Neural cell (in vitro differentiated cells): Measurements from ENCODE around the gene C2orf72. TPM values are rescaled to one million over a fixed set of nuclear protein-coding genes. Genes with fewer than 3 reads are reported as not detected.

Experiments used
- H2AFZ ChIP-seq: fragments of 200-600, 300-800 bp; sonication (generic), shearing (Covaris generic); 2 replicates; pipeline ENCODE4 v1.6.0; 2014; ENCODE audit warnings: low read depth, mild to moderate bottlenecking, antibody characterized with exemption, low read length, moderate library complexity
- H3F3A ChIP-seq: fragments of 200-600 bp; shearing (Covaris generic); 2 replicates; pipeline ENCODE4 v1.6.1; 2016; ENCODE audit warnings: mild to moderate bottlenecking, moderate library complexity, mixed read lengths, antibody characterized with exemption, low read length; ENCODE audit not compliant: insufficient read depth, poor library complexity, severe bottlenecking
- H3K27ac ChIP-seq: fragments of 200-600, 300-800 bp; sonication (generic), shearing (Covaris generic); 2 replicates; pipeline ENCODE4 v1.5.1; 2014; ENCODE audit warnings: mild to moderate bottlenecking, low read length, moderate library complexity
- H3K27me3 ChIP-seq: fragments of 300-800, 200-600 bp; sonication (generic), shearing (Covaris generic); 2 replicates; pipeline ENCODE4 v1.6.0; 2014; ENCODE audit warnings: mild to moderate bottlenecking, low read depth, low read length, moderate library complexity; ENCODE audit not compliant: insufficient read depth
- H3K36me3 ChIP-seq: fragments of 300-800, 200-600 bp; sonication (generic), shearing (Covaris generic); 2 replicates; pipeline ENCODE4 v1.5.1; 2014; ENCODE audit warnings: mild to moderate bottlenecking, antibody characterized with exemption, low read length, moderate library complexity; ENCODE audit not compliant: insufficient read depth
- H3K4me2 ChIP-seq: fragments of 300-800, 200-600 bp; sonication (generic), shearing (Covaris generic); 2 replicates; pipeline ENCODE4 v1.6.0; 2014; ENCODE audit warnings: mild to moderate bottlenecking, low read length
- H3K4me3 ChIP-seq: fragments of 300-800, 200-600 bp; sonication (generic), shearing (Covaris generic); 2 replicates; pipeline ENCODE4 v1.5.1; 2014; ENCODE audit warnings: mild to moderate bottlenecking, low read length, moderate library complexity
- H3K79me2 ChIP-seq: fragments of 200-600 bp; shearing (Covaris generic); replicated peaks from 2 replicates; pipeline ENCODE4 v1.6.0; 2014; ENCODE audit warnings: mild to moderate bottlenecking, low read length, moderate library complexity; ENCODE audit not compliant: insufficient read depth
- H3K9ac ChIP-seq: fragments of 300-800, 200-600 bp; sonication (generic), shearing (Covaris generic); 2 replicates; pipeline ENCODE4 v1.6.1; 2016; ENCODE audit warnings: mild to moderate bottlenecking, low read length, mixed read lengths
- H3K9me2 ChIP-seq: fragments of 200-600 bp; shearing (Covaris generic); 2 replicates; pipeline ENCODE4 v1.6.1; 2016; ENCODE audit warnings: mild to moderate bottlenecking, low read length, mixed read lengths; ENCODE audit not compliant: insufficient read depth
- H3K9me3 ChIP-seq: fragments of 200-600, 300-800 bp; sonication (generic), shearing (Covaris generic); 2 replicates; pipeline ENCODE4 v1.6.1; 2016; ENCODE audit warnings: mild to moderate bottlenecking, mixed run types, low read length, moderate library complexity, mixed read lengths
- H4K20me1 ChIP-seq: fragments of 200-600 bp; shearing (Covaris generic); 2 replicates; pipeline ENCODE4 v1.6.1; 2016; ENCODE audit warnings: mild to moderate bottlenecking, mixed run types; ENCODE audit not compliant: insufficient read depth
- EZH2 ChIP-seq: fragments of 200-600, 300-800 bp; shearing (Covaris generic), sonication (generic); IDR thresholded peaks from 2 replicates; pipeline ENCODE4 v1.6.1; 2014; ENCODE audit warnings: antibody characterized with exemption, low read length, borderline replicate concordance, mild to moderate bottlenecking; ENCODE audit not compliant: insufficient read depth, poor library complexity, severe bottlenecking
- MXI1 ChIP-seq: fragments of 450-650 bp; conservative IDR thresholded peaks from 2 replicates; pipeline ENCODE4 v1.6.1; 2014; ENCODE audit warnings: antibody characterized with exemption, mild to moderate bottlenecking; ENCODE audit not compliant: poor library complexity, severe bottlenecking
- POLR2AphosphoS5 ChIP-seq: IDR thresholded peaks from 2 replicates; pipeline ENCODE4 v1.6.1; 2012
- SMC3 ChIP-seq: fragments of 450-650 bp; conservative IDR thresholded peaks from 2 replicates; pipeline ENCODE4 v1.6.1; 2014; ENCODE audit warnings: antibody characterized with exemption, mild to moderate bottlenecking, moderate library complexity; ENCODE audit not compliant: poor library complexity
- polyA plus RNA-seq: library from polyadenylated mRNA; depleted of rRNA; stranded (reverse); fragments of >200 nt; gene quantifications from 2 replicates; pipeline ENCODE4 v1.2.3, GENCODE V29; 2014
- TF ChIP-seq, protein P1 (sequence below): IDR thresholded peaks from 2 replicates; pipeline ENCODE4 v1.6.1; 2012; ENCODE audit warnings: borderline replicate concordance

Gene C2orf72
- polyA plus RNA-seq, 1 donor from 2014 or later = 37.7 TPM

DNA sequence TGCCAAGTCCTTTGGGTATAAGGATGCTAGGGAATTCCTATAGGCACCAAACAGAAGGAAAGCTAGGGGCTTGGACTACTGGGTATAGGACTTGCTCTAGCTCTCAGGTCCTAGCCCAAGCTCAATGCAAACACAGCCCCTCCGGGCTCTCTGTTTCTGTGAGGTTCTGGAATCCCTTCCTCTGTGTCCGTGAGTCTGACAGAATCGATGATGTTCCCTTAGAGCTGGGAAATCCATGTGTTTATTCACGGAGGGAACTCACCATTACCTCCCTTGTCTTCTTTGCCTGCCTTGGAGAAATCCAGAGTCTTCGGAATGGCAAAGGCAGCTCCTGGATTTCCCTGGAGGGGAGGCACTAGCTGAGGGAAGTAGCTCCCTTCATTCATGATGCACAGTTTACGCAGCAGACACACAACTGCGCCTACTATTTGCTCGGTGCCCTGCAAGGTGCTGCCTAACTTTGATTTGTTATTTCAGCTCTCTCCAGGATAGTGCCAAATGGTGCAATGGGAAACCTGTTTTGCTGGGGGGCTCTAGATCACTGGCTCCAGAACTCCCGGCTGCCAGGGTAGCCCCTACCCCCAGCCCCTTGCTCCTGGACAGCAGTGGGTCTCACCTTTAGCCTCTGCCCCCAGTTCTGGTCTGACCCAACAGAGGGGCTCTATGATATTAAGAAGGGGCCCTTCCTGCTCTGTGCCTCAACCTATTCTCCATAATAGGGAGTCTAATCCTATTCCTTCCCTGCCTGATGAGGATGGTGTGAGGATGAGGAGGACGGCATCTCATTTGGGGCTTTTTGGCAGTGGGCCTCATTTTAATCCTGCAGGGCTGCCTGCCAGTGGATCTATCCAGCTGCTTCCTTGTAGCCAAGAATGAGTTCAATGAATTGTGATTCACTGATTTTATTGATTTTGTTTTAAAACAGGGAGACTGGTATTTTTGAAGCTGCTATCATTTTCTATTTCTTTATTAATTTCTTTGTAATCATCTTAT lies 10.9 kb downstream of the C2orf72 start:
- Histone ChIP-seq H3K4me2 (no peak overlapping the region), H4K20me1 (no peaks in the 10 kb centered on the region), H3K9ac (no peak overlapping the region)

DNA sequence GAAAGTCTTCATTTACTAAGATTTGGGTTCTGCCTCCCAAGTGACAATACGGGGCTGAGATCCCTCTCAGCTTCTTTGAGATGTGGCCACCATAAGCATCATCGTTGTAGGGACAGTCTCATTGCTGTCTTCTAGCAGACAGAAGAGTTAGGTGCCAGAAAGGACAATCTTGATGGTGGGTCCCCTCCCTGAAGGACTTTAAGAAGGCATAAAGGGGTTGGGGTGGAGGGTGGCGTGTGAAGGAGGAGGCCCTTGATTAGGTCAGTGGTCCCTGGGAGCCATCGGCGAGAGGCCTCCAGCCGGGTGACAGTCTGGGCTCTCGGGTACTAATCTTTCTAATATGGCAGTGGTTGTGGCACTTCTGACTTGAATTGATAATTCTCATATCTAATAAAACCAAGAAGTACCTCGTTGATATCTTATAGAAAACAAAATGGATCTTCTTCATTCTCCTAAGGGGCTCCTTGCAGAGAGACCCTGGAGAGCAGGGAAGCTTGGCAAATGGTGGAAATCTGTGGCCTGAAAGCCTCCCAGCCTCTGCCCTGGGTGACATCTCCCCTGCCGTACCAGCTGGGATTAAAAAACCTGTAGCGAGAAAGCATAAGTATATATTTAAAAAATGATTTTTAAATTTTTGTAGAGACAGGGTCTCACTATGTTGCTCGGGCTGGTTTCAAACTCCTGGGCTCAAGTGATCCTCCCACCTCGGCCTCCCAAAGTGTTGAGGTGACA lies 12.1 kb downstream of the C2orf72 start:
- H3K79me2 ChIP-seq = no peaks in the 10 kb centered on the region
- no peaks in the 10 kb centered on the region for H3K9me2 ChIP-seq
- no peaks in the 10 kb centered on the region for H3K27me3 ChIP-seq
- H2AFZ ChIP-seq = no peak overlapping the region
- no peak overlapping the region for H3K4me3 ChIP-seq
- H3K9me3 ChIP-seq = no peaks in the 10 kb centered on the region
- H3K9ac ChIP-seq = no peak overlapping the region
- H3K4me2 ChIP-seq = no peak overlapping the region
- no peak for TF ChIP-seq EZH2
- no peak for TF ChIP-seq MXI1
- TF ChIP-seq POLR2AphosphoS5 = no peak
- TF ChIP-seq, protein P1, sequence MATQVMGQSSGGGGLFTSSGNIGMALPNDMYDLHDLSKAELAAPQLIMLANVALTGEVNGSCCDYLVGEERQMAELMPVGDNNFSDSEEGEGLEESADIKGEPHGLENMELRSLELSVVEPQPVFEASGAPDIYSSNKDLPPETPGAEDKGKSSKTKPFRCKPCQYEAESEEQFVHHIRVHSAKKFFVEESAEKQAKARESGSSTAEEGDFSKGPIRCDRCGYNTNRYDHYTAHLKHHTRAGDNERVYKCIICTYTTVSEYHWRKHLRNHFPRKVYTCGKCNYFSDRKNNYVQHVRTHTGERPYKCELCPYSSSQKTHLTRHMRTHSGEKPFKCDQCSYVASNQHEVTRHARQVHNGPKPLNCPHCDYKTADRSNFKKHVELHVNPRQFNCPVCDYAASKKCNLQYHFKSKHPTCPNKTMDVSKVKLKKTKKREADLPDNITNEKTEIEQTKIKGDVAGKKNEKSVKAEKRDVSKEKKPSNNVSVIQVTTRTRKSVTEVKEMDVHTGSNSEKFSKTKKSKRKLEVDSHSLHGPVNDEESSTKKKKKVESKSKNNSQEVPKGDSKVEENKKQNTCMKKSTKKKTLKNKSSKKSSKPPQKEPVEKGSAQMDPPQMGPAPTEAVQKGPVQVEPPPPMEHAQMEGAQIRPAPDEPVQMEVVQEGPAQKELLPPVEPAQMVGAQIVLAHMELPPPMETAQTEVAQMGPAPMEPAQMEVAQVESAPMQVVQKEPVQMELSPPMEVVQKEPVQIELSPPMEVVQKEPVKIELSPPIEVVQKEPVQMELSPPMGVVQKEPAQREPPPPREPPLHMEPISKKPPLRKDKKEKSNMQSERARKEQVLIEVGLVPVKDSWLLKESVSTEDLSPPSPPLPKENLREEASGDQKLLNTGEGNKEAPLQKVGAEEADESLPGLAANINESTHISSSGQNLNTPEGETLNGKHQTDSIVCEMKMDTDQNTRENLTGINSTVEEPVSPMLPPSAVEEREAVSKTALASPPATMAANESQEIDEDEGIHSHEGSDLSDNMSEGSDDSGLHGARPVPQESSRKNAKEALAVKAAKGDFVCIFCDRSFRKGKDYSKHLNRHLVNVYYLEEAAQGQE = no peak
- no peaks in the 10 kb centered on the region for H3F3A ChIP-seq
- H3K27ac ChIP-seq = no peak overlapping the region
- no peaks in the 10 kb centered on the region for H4K20me1 ChIP-seq
- H3K36me3 ChIP-seq = no peaks in the 10 kb centered on the region

More for the DNA sequence above, 10.9 kb downstream of the C2orf72 start:
- Histone ChIP-seq H3K9me3 (no peaks in the 10 kb centered on the region), H2AFZ (no peak overlapping the region), H3K27me3 (no peaks in the 10 kb centered on the region), H3F3A (no peaks in the 10 kb centered on the region), H3K27ac (no peak overlapping the region), H3K4me3 (no peak overlapping the region), H3K36me3 (no peaks in the 10 kb centered on the region), H3K9me2 (no peaks in the 10 kb centered on the region), H3K79me2 (no peaks in the 10 kb centered on the region)
- TF ChIP-seq, protein P1 = no peak
- TF ChIP-seq MXI1 (no peak), SMC3 (no peak), EZH2 (no peak), POLR2AphosphoS5 (no peak)
